ENCODE data around the gene PPM1H.

- TF ChIP-seq CTCF (IDR thresholded peaks at IDR 0.05) (no peak), EZH2 (IDR thresholded peaks at IDR 0.05; ENCODE audit: borderline replicate concordance, insufficient read depth, low read depth, low read length, poor library complexity, severe bottlenecking) (no peak)
These were observed 234.7 kb downstream of the PPM1H start for GRCh38 chr12:62700091-62700880.

All from B cell (primary cell).